SK-N-SH treated with all-trans-retinoic acid at 6 μM for 48 hours (cell line): ENCODE results near the gene PCAT6.

Experiments used
- ATAC-seq: fragments of 200-7000 bp; cut with Tn5 transposase; 3 replicates; pipeline ENCODE4 v1.9.1; 2020; ENCODE audit warnings: mild to moderate bottlenecking, moderate library complexity
- ARNTL ChIP-seq: fragments of 450-650 bp; formaldehyde crosslinking; IDR thresholded peaks from 2 replicates; pipeline ENCODE4 v1.5.0; 2020; ENCODE audit warnings: low read depth, mild to moderate bottlenecking, moderate library complexity, borderline replicate concordance
- BACH2 ChIP-seq: fragments of 250-450 bp; sonication (Bioruptor Pico); IDR thresholded peaks from 2 replicates; pipeline ENCODE4 v1.9.0; 2021; ENCODE audit warnings: mild to moderate bottlenecking, borderline replicate concordance
- ESRRG ChIP-seq: fragments of 250-450 bp; sonication (Bioruptor Pico); IDR thresholded peaks from 2 replicates; pipeline ENCODE4 v1.6.1; 2021; ENCODE audit warnings: mild to moderate bottlenecking
- GLIS3 ChIP-seq: fragments of 250-450 bp; sonication (Bioruptor Pico); IDR thresholded peaks from 2 replicates; pipeline ENCODE4 v1.5.0; 2020; ENCODE audit warnings: mild to moderate bottlenecking, moderate library complexity
- ISL1 ChIP-seq: fragments of 250-450 bp; sonication (Bioruptor Pico); IDR thresholded peaks from 2 replicates; pipeline ENCODE4 v2.1.2; 2022; ENCODE audit warnings: mild to moderate bottlenecking, moderate library complexity
- PPARA ChIP-seq: fragments of 250-450 bp; sonication (Bioruptor Pico); IDR thresholded peaks from 2 replicates; pipeline ENCODE4 v1.5.0; 2020; ENCODE audit warnings: mild to moderate bottlenecking, borderline replicate concordance
- TCF4 ChIP-seq: fragments of 250-450 bp; sonication (Bioruptor Pico); IDR thresholded peaks from 2 replicates; pipeline ENCODE4 v1.8.0; 2021; ENCODE audit warnings: mild to moderate bottlenecking, moderate library complexity, borderline replicate concordance
- TOX ChIP-seq: fragments of 250-450 bp; sonication (Bioruptor Pico); IDR thresholded peaks from 2 replicates; pipeline ENCODE4 v1.8.0; 2021; ENCODE audit warnings: mild to moderate bottlenecking, moderate library complexity, borderline replicate concordance
- TSHZ2 ChIP-seq: fragments of 250-450 bp; sonication (Bioruptor Pico); IDR thresholded peaks from 2 replicates; pipeline ENCODE4 v1.5.0; 2020; ENCODE audit warnings: mild to moderate bottlenecking, moderate library complexity
- ZC3H10 ChIP-seq: fragments of 250-450 bp; sonication (Bioruptor Pico); IDR thresholded peaks from 2 replicates; pipeline ENCODE4 v1.5.1; 2021; ENCODE audit warnings: mild to moderate bottlenecking, moderate library complexity
- ZFP3 ChIP-seq: fragments of 250-450 bp; sonication (Bioruptor Pico); IDR thresholded peaks from 2 replicates; pipeline ENCODE4 v1.5.0; 2020; ENCODE audit warnings: mild to moderate bottlenecking, moderate library complexity
- ZFP30 ChIP-seq: fragments of 450-650 bp; formaldehyde crosslinking; IDR thresholded peaks from 2 replicates; pipeline ENCODE4 v1.5.0; 2022; ENCODE audit warnings: mild to moderate bottlenecking, moderate library complexity
- ZNF565 ChIP-seq: fragments of 450-650 bp; formaldehyde crosslinking; conservative IDR thresholded peaks from 2 replicates; pipeline ENCODE4 v1.5.0; 2020; ENCODE audit warnings: low read depth, mild to moderate bottlenecking, moderate library complexity
- ZNF70 ChIP-seq: fragments of 450-650 bp; formaldehyde crosslinking; IDR thresholded peaks from 2 replicates; pipeline ENCODE4 v1.5.0; 2020; ENCODE audit warnings: mild to moderate bottlenecking, moderate library complexity
- ZNF8 ChIP-seq: fragments of 450-650 bp; formaldehyde crosslinking; IDR thresholded peaks from 2 replicates; pipeline ENCODE4 v1.5.0; 2020; ENCODE audit warnings: mild to moderate bottlenecking, moderate library complexity
- TF ChIP-seq, protein P1 (sequence below): fragments of 250-450 bp; sonication (Bioruptor Pico); IDR thresholded peaks from 2 replicates; pipeline ENCODE4 v1.5.1; 2020; ENCODE audit warnings: low read depth, mild to moderate bottlenecking, moderate library complexity
- TF ChIP-seq, protein P2 (sequence below): fragments of 250-450 bp; sonication (Bioruptor Pico); IDR thresholded peaks from 2 replicates; pipeline ENCODE4 v1.5.1; 2021; ENCODE audit warnings: mild to moderate bottlenecking, moderate library complexity
- TF ChIP-seq, protein P3 (sequence below): fragments of 250-450 bp; sonication (Bioruptor Pico); IDR thresholded peaks from 2 replicates; pipeline ENCODE4 v1.8.0; 2021; ENCODE audit warnings: low read depth, mild to moderate bottlenecking, moderate library complexity, borderline replicate concordance

The PCAT6 gene

DNA sequence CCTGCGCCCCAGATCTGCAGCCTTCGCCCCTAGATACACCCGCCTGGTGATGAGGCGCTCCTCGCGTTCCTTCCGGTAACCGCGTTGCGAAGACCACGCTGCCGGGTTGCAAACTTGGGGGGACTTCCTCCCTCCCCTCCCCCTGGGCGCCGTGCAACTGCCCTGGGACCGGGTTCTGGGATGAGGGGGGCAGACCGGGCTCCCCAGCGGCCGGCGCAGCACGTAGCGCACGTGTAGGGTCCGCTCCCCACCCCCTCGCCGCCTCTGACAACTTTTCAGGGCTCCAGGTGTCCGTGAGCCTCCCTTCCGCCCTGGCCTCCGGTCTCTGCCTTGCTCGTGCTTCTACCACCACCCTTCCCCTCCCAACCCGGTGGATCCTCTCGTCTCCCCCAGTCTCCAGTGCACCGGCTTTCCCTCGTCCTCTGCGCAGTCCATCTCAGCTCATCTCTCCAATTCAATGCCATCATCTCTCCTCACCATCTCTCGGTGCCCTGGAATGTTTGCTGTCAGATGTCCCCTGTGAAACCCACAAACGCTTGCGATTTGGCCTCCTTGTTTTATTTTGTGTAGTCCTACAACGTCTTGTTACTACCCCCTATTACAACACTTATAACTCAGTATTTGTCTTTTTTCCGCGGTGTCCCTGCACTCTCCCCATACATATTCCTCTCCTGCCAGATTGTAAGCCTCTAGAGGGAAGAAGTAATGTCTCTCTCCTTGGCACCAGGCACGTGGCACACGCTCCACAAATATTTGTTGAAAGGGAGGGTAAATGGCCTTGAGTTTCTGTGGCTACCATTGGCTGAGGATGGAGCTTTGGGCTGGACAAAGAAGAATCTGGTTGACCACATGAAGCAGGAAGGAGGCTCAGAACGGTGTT lies 782 bp downstream of the PCAT6 start:
- peak; percentile 5 for ATAC-seq
- no peak for TF ChIP-seq ESRRG (CRISPR knock-in tag)

GRCh38 chr1:202812176-202813026 lies 1.6 kb downstream of the PCAT6 start:
- TF ChIP-seq TSHZ2 (no peak), ARNTL (no peak), ZNF8 (no peak), ISL1 (CRISPR knock-in tag) (no peak), ZNF565 (CRISPR knock-in tag) (no peak), ESRRG (CRISPR knock-in tag) (no peak), PPARA (CRISPR knock-in tag) (no peak), ZNF70 (no peak), GLIS3 (CRISPR knock-in tag) (no peak), ZC3H10 (CRISPR knock-in tag) (no peak), ZFP30 (CRISPR knock-in tag) (no peak), TOX (no peak), TCF4 (CRISPR knock-in tag) (no peak), BACH2 (CRISPR knock-in tag) (no peak)
- TF ChIP-seq, protein P1, sequence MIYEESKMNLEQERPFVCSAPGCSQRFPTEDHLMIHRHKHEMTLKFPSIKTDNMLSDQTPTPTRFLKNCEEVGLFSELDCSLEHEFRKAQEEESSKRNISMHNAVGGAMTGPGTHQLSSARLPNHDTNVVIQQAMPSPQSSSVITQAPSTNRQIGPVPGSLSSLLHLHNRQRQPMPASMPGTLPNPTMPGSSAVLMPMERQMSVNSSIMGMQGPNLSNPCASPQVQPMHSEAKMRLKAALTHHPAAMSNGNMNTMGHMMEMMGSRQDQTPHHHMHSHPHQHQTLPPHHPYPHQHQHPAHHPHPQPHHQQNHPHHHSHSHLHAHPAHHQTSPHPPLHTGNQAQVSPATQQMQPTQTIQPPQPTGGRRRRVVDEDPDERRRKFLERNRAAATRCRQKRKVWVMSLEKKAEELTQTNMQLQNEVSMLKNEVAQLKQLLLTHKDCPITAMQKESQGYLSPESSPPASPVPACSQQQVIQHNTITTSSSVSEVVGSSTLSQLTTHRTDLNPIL (CRISPR knock-in tag): no peak
- TF ChIP-seq, protein P2, sequence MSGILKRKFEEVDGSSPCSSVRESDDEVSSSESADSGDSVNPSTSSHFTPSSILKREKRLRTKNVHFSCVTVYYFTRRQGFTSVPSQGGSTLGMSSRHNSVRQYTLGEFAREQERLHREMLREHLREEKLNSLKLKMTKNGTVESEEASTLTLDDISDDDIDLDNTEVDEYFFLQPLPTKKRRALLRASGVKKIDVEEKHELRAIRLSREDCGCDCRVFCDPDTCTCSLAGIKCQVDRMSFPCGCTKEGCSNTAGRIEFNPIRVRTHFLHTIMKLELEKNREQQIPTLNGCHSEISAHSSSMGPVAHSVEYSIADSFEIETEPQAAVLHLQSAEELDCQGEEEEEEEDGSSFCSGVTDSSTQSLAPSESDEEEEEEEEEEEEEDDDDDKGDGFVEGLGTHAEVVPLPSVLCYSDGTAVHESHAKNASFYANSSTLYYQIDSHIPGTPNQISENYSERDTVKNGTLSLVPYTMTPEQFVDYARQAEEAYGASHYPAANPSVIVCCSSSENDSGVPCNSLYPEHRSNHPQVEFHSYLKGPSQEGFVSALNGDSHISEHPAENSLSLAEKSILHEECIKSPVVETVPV: no peak
- no peak for ATAC-seq

- TF ChIP-seq, protein P3, sequence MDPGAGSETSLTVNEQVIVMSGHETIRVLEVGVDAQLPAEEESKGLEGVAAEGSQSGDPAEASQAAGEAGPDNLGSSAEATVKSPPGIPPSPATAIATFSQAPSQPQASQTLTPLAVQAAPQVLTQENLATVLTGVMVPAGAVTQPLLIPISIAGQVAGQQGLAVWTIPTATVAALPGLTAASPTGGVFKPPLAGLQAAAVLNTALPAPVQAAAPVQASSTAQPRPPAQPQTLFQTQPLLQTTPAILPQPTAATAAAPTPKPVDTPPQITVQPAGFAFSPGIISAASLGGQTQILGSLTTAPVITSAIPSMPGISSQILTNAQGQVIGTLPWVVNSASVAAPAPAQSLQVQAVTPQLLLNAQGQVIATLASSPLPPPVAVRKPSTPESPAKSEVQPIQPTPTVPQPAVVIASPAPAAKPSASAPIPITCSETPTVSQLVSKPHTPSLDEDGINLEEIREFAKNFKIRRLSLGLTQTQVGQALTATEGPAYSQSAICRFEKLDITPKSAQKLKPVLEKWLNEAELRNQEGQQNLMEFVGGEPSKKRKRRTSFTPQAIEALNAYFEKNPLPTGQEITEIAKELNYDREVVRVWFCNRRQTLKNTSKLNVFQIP: no peak
- no peak for TF ChIP-seq BACH2 (CRISPR knock-in tag)
- TF ChIP-seq, all 23 proteins: peak for 0
- no peak for ATAC-seq
Measured at GRCh38 chr1:202815120-202815519, 4.4 kb downstream of the PCAT6 start.

- TF ChIP-seq TCF4 (CRISPR knock-in tag) (no peak), BACH2 (CRISPR knock-in tag) (no peak), ZFP3 (CRISPR knock-in tag) (no peak)
- TF ChIP-seq, protein P2: no peak
- no peak for ATAC-seq
Measured at GRCh38 chr1:202818819-202819218, 8.1 kb downstream of the PCAT6 start.
